ENCODE data around the gene NPR1. TPM values are rescaled to one million over a fixed set of nuclear protein-coding genes. Genes with fewer than 3 reads are reported as not detected.

The NPR1 gene
- total and polyA plus RNA-seq, 4 donors, result 2.8 to 15.8 (median 8.7) TPM

DNA sequence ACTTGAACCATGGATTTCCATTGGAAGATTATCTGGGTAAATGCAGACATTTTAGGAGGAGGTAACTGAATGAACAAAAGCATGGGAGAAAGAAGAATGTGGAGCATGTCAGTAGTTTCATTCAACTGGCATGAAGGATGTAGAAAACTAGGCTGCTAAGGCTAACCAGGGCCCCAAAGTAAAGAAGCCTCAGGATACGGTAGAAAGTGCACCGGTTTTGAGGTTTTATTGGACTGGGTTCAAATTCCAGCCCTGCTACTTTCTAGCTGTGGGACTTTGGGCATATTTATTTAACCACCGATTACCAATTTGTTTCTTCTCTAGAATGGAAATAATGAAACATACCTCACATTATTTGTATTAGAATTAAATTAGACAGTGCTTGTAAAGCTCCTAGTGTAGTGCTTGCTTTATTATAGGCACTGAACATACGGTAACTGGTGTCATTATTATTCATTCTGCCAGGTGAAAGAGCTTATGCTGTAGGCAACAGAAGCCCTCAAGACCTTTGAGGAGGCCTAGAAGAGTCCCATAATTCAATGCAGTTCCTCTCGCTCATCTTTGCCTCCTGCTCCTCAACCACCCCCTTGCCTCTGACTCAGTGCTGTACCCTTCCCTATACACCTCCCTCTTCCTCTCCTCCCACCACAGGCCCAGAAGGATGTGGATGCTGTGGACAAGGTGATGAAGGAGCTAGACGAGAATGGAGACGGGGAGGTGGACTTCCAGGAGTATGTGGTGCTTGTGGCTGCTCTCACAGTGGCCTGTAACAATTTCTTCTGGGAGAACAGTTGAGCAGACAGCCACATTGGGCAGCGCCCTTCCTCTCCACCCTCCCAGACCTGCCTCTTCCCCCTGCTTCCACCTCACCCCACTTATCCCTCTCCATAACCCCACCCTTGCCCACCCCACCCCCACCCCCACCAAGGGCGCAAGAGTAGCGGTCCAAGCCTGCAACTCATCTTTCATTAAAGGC, 47.2 kb upstream of the NPR1 start:
- H3K4me1 ChIP-seq (ENCODE audit: control insufficient read depth in 4 of 4, insufficient read depth in 4 of 4, low read length in 3 of 4), result peaks cover 15 to 32% (median 26%) of the 10 kb centered on the region in 4 donors
- 72% methylated on average over 10 of the region's 10 CpGs for WGBS
- no peak for DNase-seq (ENCODE audit: low spot score)
- no peak overlapping the region for H3K27ac ChIP-seq (ENCODE audit: low read depth in 1 of 2, low read length in 2 of 2)
- no peaks in the 10 kb centered on the region for H3K9me3 ChIP-seq (ENCODE audit: control insufficient read depth in 4 of 4, low read length in 3 of 4)
- H3K27me3 ChIP-seq (ENCODE audit: control insufficient read depth in 4 of 4, insufficient read depth in 4 of 4, low read length in 3 of 4), result no peaks in the 10 kb centered on the region
- TF ChIP-seq, protein P1, sequence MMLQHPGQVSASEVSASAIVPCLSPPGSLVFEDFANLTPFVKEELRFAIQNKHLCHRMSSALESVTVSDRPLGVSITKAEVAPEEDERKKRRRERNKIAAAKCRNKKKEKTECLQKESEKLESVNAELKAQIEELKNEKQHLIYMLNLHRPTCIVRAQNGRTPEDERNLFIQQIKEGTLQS (IDR thresholded peaks at IDR 0.05), result no peak
- TF ChIP-seq HNF4A (conservative IDR thresholded peaks at IDR 0.05) (peak; percentile 95 to 96), FOXA1 (IDR thresholded peaks at IDR 0.05) (peak; percentile 41), RXRA (IDR thresholded peaks at IDR 0.05) (peak in 1 of 2 donors; percentile 18), GABPA (IDR thresholded peaks at IDR 0.05 in 1 of 2, conservative IDR thresholded peaks at IDR 0.05 in 1 of 2) (no peak), YY1 (IDR thresholded peaks at IDR 0.05) (no peak), JUND (IDR thresholded peaks at IDR 0.05) (peak; percentile 46 to 77), NR2F2 (IDR thresholded peaks at IDR 0.05) (no peak), RAD21 (IDR thresholded peaks at IDR 0.05) (no peak), EGR1 (IDR thresholded peaks at IDR 0.05; ENCODE audit: low read depth in 2 of 2) (peak in 1 of 2 donors; percentile 72), TAF1 (conservative IDR thresholded peaks at IDR 0.05) (no peak), FOXA2 (IDR thresholded peaks at IDR 0.05) (peak; percentile 22), HNF4G (IDR thresholded peaks at IDR 0.05) (peak; percentile 71), SP1 (IDR thresholded peaks at IDR 0.05) (peak; percentile 82)
- TF ChIP-seq, protein P2, sequence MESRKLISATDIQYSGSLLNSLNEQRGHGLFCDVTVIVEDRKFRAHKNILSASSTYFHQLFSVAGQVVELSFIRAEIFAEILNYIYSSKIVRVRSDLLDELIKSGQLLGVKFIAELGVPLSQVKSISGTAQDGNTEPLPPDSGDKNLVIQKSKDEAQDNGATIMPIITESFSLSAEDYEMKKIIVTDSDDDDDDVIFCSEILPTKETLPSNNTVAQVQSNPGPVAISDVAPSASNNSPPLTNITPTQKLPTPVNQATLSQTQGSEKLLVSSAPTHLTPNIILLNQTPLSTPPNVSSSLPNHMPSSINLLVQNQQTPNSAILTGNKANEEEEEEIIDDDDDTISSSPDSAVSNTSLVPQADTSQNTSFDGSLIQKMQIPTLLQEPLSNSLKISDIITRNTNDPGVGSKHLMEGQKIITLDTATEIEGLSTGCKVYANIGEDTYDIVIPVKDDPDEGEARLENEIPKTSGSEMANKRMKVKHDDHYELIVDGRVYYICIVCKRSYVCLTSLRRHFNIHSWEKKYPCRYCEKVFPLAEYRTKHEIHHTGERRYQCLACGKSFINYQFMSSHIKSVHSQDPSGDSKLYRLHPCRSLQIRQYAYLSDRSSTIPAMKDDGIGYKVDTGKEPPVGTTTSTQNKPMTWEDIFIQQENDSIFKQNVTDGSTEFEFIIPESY (IDR thresholded peaks at IDR 0.05), result no peak
- TF ChIP-seq, protein P3, sequence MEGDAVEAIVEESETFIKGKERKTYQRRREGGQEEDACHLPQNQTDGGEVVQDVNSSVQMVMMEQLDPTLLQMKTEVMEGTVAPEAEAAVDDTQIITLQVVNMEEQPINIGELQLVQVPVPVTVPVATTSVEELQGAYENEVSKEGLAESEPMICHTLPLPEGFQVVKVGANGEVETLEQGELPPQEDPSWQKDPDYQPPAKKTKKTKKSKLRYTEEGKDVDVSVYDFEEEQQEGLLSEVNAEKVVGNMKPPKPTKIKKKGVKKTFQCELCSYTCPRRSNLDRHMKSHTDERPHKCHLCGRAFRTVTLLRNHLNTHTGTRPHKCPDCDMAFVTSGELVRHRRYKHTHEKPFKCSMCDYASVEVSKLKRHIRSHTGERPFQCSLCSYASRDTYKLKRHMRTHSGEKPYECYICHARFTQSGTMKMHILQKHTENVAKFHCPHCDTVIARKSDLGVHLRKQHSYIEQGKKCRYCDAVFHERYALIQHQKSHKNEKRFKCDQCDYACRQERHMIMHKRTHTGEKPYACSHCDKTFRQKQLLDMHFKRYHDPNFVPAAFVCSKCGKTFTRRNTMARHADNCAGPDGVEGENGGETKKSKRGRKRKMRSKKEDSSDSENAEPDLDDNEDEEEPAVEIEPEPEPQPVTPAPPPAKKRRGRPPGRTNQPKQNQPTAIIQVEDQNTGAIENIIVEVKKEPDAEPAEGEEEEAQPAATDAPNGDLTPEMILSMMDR (IDR thresholded peaks at IDR 0.05; ENCODE audit: low read depth, low read length, missing input control), result no peak
- TF ChIP-seq, protein P4, sequence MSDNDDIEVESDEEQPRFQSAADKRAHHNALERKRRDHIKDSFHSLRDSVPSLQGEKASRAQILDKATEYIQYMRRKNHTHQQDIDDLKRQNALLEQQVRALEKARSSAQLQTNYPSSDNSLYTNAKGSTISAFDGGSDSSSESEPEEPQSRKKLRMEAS (IDR thresholded peaks at IDR 0.05), result no peak
- TF ChIP-seq, protein P5, sequence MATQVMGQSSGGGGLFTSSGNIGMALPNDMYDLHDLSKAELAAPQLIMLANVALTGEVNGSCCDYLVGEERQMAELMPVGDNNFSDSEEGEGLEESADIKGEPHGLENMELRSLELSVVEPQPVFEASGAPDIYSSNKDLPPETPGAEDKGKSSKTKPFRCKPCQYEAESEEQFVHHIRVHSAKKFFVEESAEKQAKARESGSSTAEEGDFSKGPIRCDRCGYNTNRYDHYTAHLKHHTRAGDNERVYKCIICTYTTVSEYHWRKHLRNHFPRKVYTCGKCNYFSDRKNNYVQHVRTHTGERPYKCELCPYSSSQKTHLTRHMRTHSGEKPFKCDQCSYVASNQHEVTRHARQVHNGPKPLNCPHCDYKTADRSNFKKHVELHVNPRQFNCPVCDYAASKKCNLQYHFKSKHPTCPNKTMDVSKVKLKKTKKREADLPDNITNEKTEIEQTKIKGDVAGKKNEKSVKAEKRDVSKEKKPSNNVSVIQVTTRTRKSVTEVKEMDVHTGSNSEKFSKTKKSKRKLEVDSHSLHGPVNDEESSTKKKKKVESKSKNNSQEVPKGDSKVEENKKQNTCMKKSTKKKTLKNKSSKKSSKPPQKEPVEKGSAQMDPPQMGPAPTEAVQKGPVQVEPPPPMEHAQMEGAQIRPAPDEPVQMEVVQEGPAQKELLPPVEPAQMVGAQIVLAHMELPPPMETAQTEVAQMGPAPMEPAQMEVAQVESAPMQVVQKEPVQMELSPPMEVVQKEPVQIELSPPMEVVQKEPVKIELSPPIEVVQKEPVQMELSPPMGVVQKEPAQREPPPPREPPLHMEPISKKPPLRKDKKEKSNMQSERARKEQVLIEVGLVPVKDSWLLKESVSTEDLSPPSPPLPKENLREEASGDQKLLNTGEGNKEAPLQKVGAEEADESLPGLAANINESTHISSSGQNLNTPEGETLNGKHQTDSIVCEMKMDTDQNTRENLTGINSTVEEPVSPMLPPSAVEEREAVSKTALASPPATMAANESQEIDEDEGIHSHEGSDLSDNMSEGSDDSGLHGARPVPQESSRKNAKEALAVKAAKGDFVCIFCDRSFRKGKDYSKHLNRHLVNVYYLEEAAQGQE (IDR thresholded peaks at IDR 0.05), result no peak
- H3K9ac ChIP-seq (ENCODE audit: low read depth in 1 of 2, low read length in 2 of 2), result no peak overlapping the region
- H3K36me3 ChIP-seq (ENCODE audit: control insufficient read depth in 4 of 4, insufficient read depth in 3 of 4, low read depth in 1 of 4, low read length in 3 of 4), result peaks cover 0 to 3% (median under 1%) of the 10 kb centered on the region in 4 donors
- H3K4me3 ChIP-seq (ENCODE audit: low read depth in 1 of 3, low read length in 3 of 3), result no peak overlapping the region

All from liver (tissue), 9 donors.